B cell (primary cell): ENCODE measurements around the gene MGAT4B. TPM values are rescaled to one million over a fixed set of nuclear protein-coding genes. Genes with fewer than 3 reads are reported as not detected.

Experiments
- ATAC-seq: fragments of 200-7000 bp; cut with Tn5 transposase; one replicate; pipeline ENCODE4 v1.10.0; 2021; ENCODE audit warnings: low read depth, mild to moderate bottlenecking, moderate number of reproducible peaks, moderate library complexity
- CTCF ChIA-PET: fragments of 350-600 bp; sonication (Branson Sonifier 250); formaldehyde crosslinking; loops from one replicate; lab custom pipeline; 2021; ENCODE audit warnings: antibody characterized with exemption, inconsistent platforms; lab: Charles Lee
- POLR2A ChIA-PET: fragments of 350-600 bp; sonication (Branson Sonifier 250); formaldehyde crosslinking; loops from one replicate; lab custom pipeline; 2021; ENCODE audit warnings: antibody characterized with exemption; lab: Charles Lee
- DNase-seq: peaks from one replicate; pipeline ENCODE4 v3.0.0; 2013
- H2AFZ ChIP-seq: 2 replicates; pipeline ENCODE4 v1.6.1; 2012; ENCODE audit warnings: mild to moderate bottlenecking, low read depth, low read length; ENCODE audit not compliant: insufficient read depth, poor library complexity, severe bottlenecking
- H3K27ac ChIP-seq, 2 donors: 1 replicate in 1 of 2; 2 replicates in 1 of 2; pipeline ENCODE4 v1.5.1; 2012 to 2013; ENCODE audit warnings: low read length in 2 of 2, mild to moderate bottlenecking in 2 of 2, moderate library complexity in 1 of 2
- H3K27me3 ChIP-seq, 4 experiments: fragments of 200-600 bp in 1 of 4; sonication (generic) in 1 of 4; replicated peaks in 1 of 4; 1 replicate in 2 of 4; 2 replicates in 2 of 4; pipeline versions ENCODE4 v1.6.1 to v1.7.0; 2013 to 2016; ENCODE audit warnings: low read length in 3 of 4, mild to moderate bottlenecking in 2 of 4, mixed read lengths in 1 of 4, moderate library complexity in 1 of 4; ENCODE audit not compliant: insufficient read depth in 4 of 4, control insufficient read depth in 3 of 4; ENCODE audit errors: control extremely low read depth in 1 of 4
- H3K36me3 ChIP-seq, 2 experiments: replicated peaks in 1 of 2; 1 replicate in 1 of 2; 2 replicates in 1 of 2; pipeline versions ENCODE4 v1.6.1 to v1.7.1; 2013; ENCODE audit warnings: low read length in 1 of 2; ENCODE audit not compliant: insufficient read depth in 2 of 2, control insufficient read depth in 1 of 2; ENCODE audit errors: control extremely low read depth in 1 of 2, extremely low read depth in 1 of 2
- H3K4me1 ChIP-seq, 2 donors: fragments of 200-600 bp in 1 of 2; sonication (generic) in 1 of 2; 1 replicate in 1 of 2; 2 replicates in 1 of 2; pipeline versions ENCODE4 v1.5.1 to v1.6.1; 2013 to 2017; ENCODE audit warnings: low read length in 2 of 2; ENCODE audit not compliant: control insufficient read depth in 2 of 2, insufficient read depth in 2 of 2
- H3K4me2 ChIP-seq: replicated peaks from 2 replicates; pipeline ENCODE3; 2012; ENCODE audit warnings: mild to moderate bottlenecking, low read depth, low read length; ENCODE audit not compliant: poor library complexity, severe bottlenecking
- H3K4me3 ChIP-seq, 5 experiments: fragments of 200-600 bp in 1 of 5; sonication (generic) in 1 of 5; 1 replicate in 3 of 5; 2 replicates in 2 of 5; pipeline versions ENCODE4 v1.5.1 to v1.7.0; 2011 to 2016; ENCODE audit warnings: low read length in 4 of 5, mild to moderate bottlenecking in 4 of 5, low read depth in 2 of 5, control low read depth in 1 of 5, moderate library complexity in 1 of 5; ENCODE audit not compliant: insufficient read depth in 1 of 5; ENCODE audit errors: control extremely low read depth in 1 of 5, extremely low read depth in 1 of 5
- H3K79me2 ChIP-seq: fragments of 200-600 bp; sonication (generic); one replicate; pipeline ENCODE4 v1.6.0; 2016; ENCODE audit warnings: low read length; ENCODE audit not compliant: control insufficient read depth, insufficient read depth
- H3K9ac ChIP-seq: fragments of 200-600 bp; sonication (generic); 2 replicates; pipeline ENCODE4 v1.6.1; 2017; ENCODE audit warnings: mild to moderate bottlenecking, low read length, moderate library complexity
- H3K9me3 ChIP-seq, 3 donors: one replicate each; pipeline versions ENCODE4 v1.6.1 to v1.7.1; 2013; ENCODE audit warnings: low read length in 2 of 3; ENCODE audit not compliant: control insufficient read depth in 2 of 3, insufficient read depth in 1 of 3; ENCODE audit errors: control extremely low read depth in 1 of 3
- H4K20me1 ChIP-seq: 2 replicates; pipeline ENCODE4 v1.6.0; 2012; ENCODE audit warnings: mild to moderate bottlenecking, low read length; ENCODE audit not compliant: insufficient read depth, control insufficient read depth, poor library complexity, severe bottlenecking
- H3K27ac Mint-ChIP-seq: one replicate; pipeline ENCODE4 v1.8.0; 2021; ENCODE audit warnings: mixed read lengths
- H3K27me3 Mint-ChIP-seq: one replicate; pipeline ENCODE4 v1.8.0; 2021; ENCODE audit warnings: mixed read lengths
- H3K4me1 Mint-ChIP-seq: one replicate; pipeline ENCODE4 v1.8.0; 2021; ENCODE audit warnings: mixed read lengths
- H3K4me3 Mint-ChIP-seq: one replicate; pipeline ENCODE4 v1.8.0; 2021; ENCODE audit warnings: mixed read lengths
- H3K9me3 Mint-ChIP-seq: one replicate; pipeline ENCODE4 v1.8.0; 2022; ENCODE audit warnings: mixed read lengths; ENCODE audit not compliant: insufficient read depth
- CTCF ChIP-seq: fragments of 200-600 bp; IDR thresholded peaks from one replicate; pipeline ENCODE4 v1.8.0; 2022; ENCODE audit warnings: antibody characterized with exemption, mild to moderate bottlenecking
- EZH2 ChIP-seq: IDR thresholded peaks from 2 replicates; pipeline ENCODE4 v1.6.1; 2012; ENCODE audit warnings: borderline replicate concordance, low read depth, mild to moderate bottlenecking, moderate library complexity, low read length; ENCODE audit not compliant: insufficient read depth, poor library complexity, severe bottlenecking
- WGBS: methylation state at CpG from one replicate; pipeline ENCODE4 v1.1.5; 2013; ENCODE audit warnings: missing lambda C conversion rate; ENCODE audit not compliant: insufficient coverage; 5-methylcytosine and 5-hydroxymethylcytosine counted together
- intact Hi-C: fragments of 100-400 bp; cut with micrococcal nuclease; formaldehyde crosslinking; loops from one replicate; pipeline ENCODE4 v1.10.0; 2022
- polyA plus RNA-seq: library from polyadenylated mRNA; depleted of rRNA; stranded (reverse); fragments of >200 nt; gene quantifications from 2 replicates; pipeline ENCODE4 v1.2.3, GENCODE V29; 2012
- total RNA-seq, 2 donors: library from RNA; stranded (reverse); fragments of 120-200 nt in 1 of 2; gene quantifications; 1 replicate in 1 of 2; 2 replicates in 1 of 2; pipeline versions ENCODE4 v1.2.3 to v1.2.4, GENCODE V29; 2013 to 2022

The MGAT4B gene
- total and polyA plus RNA-seq, 2 donors (not counting 1 experiment from before 2014, with no cell fraction given) = 105 to 165 TPM

- DNase-seq = no peak
- ChIA-PET POLR2A (interaction anchor here (0.6 to 0.8 kb wide), 3 partner anchors 62 to 212 kb away, joined by 3 to 10 read pairs (median 3); no protein-coding TSS in a partner anchor), CTCF (interaction anchor here (0.6 kb wide), 1 partner anchor 155 kb away, joined by 3 read pairs; no protein-coding TSS in a partner anchor)
- Histone ChIP-seq H3K36me3 (peaks cover 0 to 8% of the 10 kb centered on the region in 2 experiments), H3K9ac (no peak overlapping the region), H3K9me3 (no peaks in the 10 kb centered on the region), H2AFZ (no peak overlapping the region), H3K79me2 (no peaks in the 10 kb centered on the region), H4K20me1 (no peaks in the 10 kb centered on the region), H3K4me1 (no peaks in the 10 kb centered on the region), H3K27me3 (no peaks in the 10 kb centered on the region), H3K4me3 (no peak overlapping the region), H3K27ac (no peak overlapping the region), H3K4me2 (no peak overlapping the region)
- no peak for ATAC-seq
- H3K4me3 Mint-ChIP-seq = no peak overlapping the region
- 98% methylated on average over 9 of the region's 9 CpGs for WGBS
- no peaks in the 10 kb centered on the region for H3K4me1 Mint-ChIP-seq
- intact Hi-C loops = no loop called here
- TF ChIP-seq EZH2 (no peak), CTCF (no peak)
- H3K27ac Mint-ChIP-seq = no peak overlapping the region
- no peaks in the 10 kb centered on the region for H3K27me3 Mint-ChIP-seq
- H3K9me3 Mint-ChIP-seq = no peaks in the 10 kb centered on the region
These were observed 23.5 kb downstream of the MGAT4B start for GRCh38 chr5:179783128-179783527.

- Histone ChIP-seq H4K20me1 (no peaks in the 10 kb centered on the region), H3K79me2 (no peaks in the 10 kb centered on the region), H3K4me1 (no peaks in the 10 kb centered on the region), H3K27me3 (no peaks in the 10 kb centered on the region), H3K9ac (no peak overlapping the region), H3K9me3 (no peaks in the 10 kb centered on the region), H3K4me2 (no peak overlapping the region), H3K27ac (no peak overlapping the region), H3K4me3 (no peak overlapping the region), H2AFZ (no peak overlapping the region), H3K36me3 (peaks cover 0 to 12% of the 10 kb centered on the region in 2 experiments)
- TF ChIP-seq CTCF (no peak), EZH2 (no peak)
- Mint-ChIP-seq H3K27ac (no peak overlapping the region), H3K4me3 (no peak overlapping the region), H3K4me1 (no peaks in the 10 kb centered on the region), H3K27me3 (no peaks in the 10 kb centered on the region), H3K9me3 (no peaks in the 10 kb centered on the region)
- POLR2A ChIA-PET = interaction anchor here (0.5 kb wide), 1 partner anchor 142 kb away, joined by 8 read pairs; no protein-coding TSS in a partner anchor
- DNase-seq = no peak
- no peak for ATAC-seq
- intact Hi-C loops = no loop called here
- WGBS = 100% methylated on average over 4 of the region's 4 CpGs
- CTCF ChIA-PET = interaction anchor here (1.4 kb wide), 1 partner anchor 19 kb away, joined by 4 read pairs; no protein-coding TSS in a partner anchor
These were observed 24.8 kb downstream of the MGAT4B start for GRCh38 chr5:179781846-179782245.
